Lung (tissue), 12 donors: Measurements from ENCODE around the gene KCNJ6. TPM values are rescaled to one million over a fixed set of nuclear protein-coding genes. Genes with fewer than 3 reads are reported as not detected.

ENCODE experiments used
- ATAC-seq: fragments of 200-7000 bp; cut with Tn5 transposase; one replicate; pipeline ENCODE4 v1.9.1; 2020; ENCODE audit warnings: moderate number of reproducible peaks; ENCODE audit not compliant: insufficient read depth, low FRiP score
- DNase-seq, 3 donors: peaks; one replicate each; pipeline ENCODE4 v3.0.0-alpha.2; 2013 to 2017
- H3K27ac ChIP-seq, 2 donors: one replicate each; pipeline ENCODE4 v1.5.1; 2013; ENCODE audit warnings: mild to moderate bottlenecking in 2 of 2, moderate library complexity in 2 of 2, control low read depth in 1 of 2, inconsistent platforms in 1 of 2, low read depth in 1 of 2, low read length in 1 of 2
- H3K27me3 ChIP-seq, 3 donors: one replicate each; pipeline ENCODE4 v1.5.1; 2013; ENCODE audit warnings: low read length in 2 of 3; ENCODE audit not compliant: control insufficient read depth in 3 of 3, insufficient read depth in 3 of 3
- H3K36me3 ChIP-seq, 4 donors: one replicate each; pipeline ENCODE4 v1.5.1; 2013; ENCODE audit warnings: low read length in 4 of 4, mild to moderate bottlenecking in 1 of 4, moderate library complexity in 1 of 4; ENCODE audit not compliant: control insufficient read depth in 4 of 4, insufficient read depth in 4 of 4
- H3K4me1 ChIP-seq, 5 donors: one replicate each; pipeline ENCODE4 v1.5.1; 2013; ENCODE audit warnings: low read length in 5 of 5, mild to moderate bottlenecking in 2 of 5, moderate library complexity in 1 of 5; ENCODE audit not compliant: control insufficient read depth in 5 of 5, insufficient read depth in 5 of 5
- H3K4me3 ChIP-seq: one replicate; pipeline ENCODE4 v1.5.1; 2013; ENCODE audit warnings: mild to moderate bottlenecking, control low read depth, moderate library complexity
- H3K9ac ChIP-seq, 2 donors: one replicate each; pipeline ENCODE4 v1.5.1; 2013; ENCODE audit warnings: low read length in 2 of 2, control low read depth in 1 of 2; ENCODE audit not compliant: insufficient read depth in 1 of 2
- H3K9me3 ChIP-seq, 4 donors: one replicate each; pipeline ENCODE4 v1.5.1; 2013; ENCODE audit warnings: low read length in 3 of 4, mild to moderate bottlenecking in 1 of 4, moderate library complexity in 1 of 4; ENCODE audit not compliant: control insufficient read depth in 4 of 4, insufficient read depth in 3 of 4
- CTCF ChIP-seq: IDR thresholded peaks from 2 replicates; pipeline ENCODE4 v1.5.1; 2012; ENCODE audit warnings: mild to moderate bottlenecking; ENCODE audit errors: control extremely low read depth, extremely low read depth
- WGBS, 2 donors: extraction: QIAGEN DNeasy Blood & Tissue Kit; methylation state at CpG; one replicate each; pipeline ENCODE4 v1.1.7; 2013; 5-methylcytosine and 5-hydroxymethylcytosine counted together
- polyA plus RNA-seq, 2 donors: library from polyadenylated mRNA; stranded (reverse); fragments of 200-250 nt; gene quantifications; one replicate each; pipeline ENCODE4 v1.2.1, GENCODE V29; 2013
- total RNA-seq, 2 donors: library from RNA; depleted of rRNA in 1 of 2; stranded (reverse); fragments of >200 nt in 1 of 2; gene quantifications; one replicate each; pipeline ENCODE4 v1.2.1, GENCODE V29; 2014 to 2021
- donor health status: control.
- donor health status: control.
- donor health status: Bipolar disorder and iron deficiency.
- donor health status: healthy.
- donor health status: DM: yes; HTN: yes; CAD: no.

The KCNJ6 gene
- total and polyA plus RNA-seq, 4 donors = 0.01 to 0.31 (median 0.03) TPM

GRCh38 chr21:37565530-37566223 is 350.6 kb downstream of the KCNJ6 start:
- Histone ChIP-seq H3K4me1 (peaks cover 0 to 9% (median 5%) of the 10 kb centered on the region in 5 donors), H3K9me3 (peaks cover 0 to 4% (median 2%) of the 10 kb centered on the region in 4 donors), H3K36me3 (no peaks in the 10 kb centered on the region), H3K27me3 (no peaks in the 10 kb centered on the region), H3K27ac (peak overlapping the region in 1 of 2 donors; percentile 74), H3K4me3 (no peak overlapping the region), H3K9ac (no peak overlapping the region)
- ATAC-seq (no peak), DNase-seq (peak in 2 of 3 donors; percentile 34 to 37)
- no peak for TF ChIP-seq CTCF
- 78 to 84% methylated on average over 14 of the region's 14 CpGs for WGBS, 2 donors

GRCh38 chr21:37564924-37565529 is 351.2 kb downstream of the KCNJ6 start:
- no peak overlapping the region for H3K4me3 ChIP-seq
- WGBS, 2 donors = 78 to 80% methylated on average over 12 of the region's 12 CpGs

GRCh38 chr21:37564341-37564923 is 351.8 kb downstream of the KCNJ6 start:
- peaks cover 0 to 9% (median 5%) of the 10 kb centered on the region in 5 donors for H3K4me1 ChIP-seq
- peak overlapping the region; percentile 95 to 98 for H3K27ac ChIP-seq
- peaks cover 0 to 4% (median 2%) of the 10 kb centered on the region in 4 donors for H3K9me3 ChIP-seq
- H3K27me3 ChIP-seq = no peaks in the 10 kb centered on the region
- H3K4me3 ChIP-seq = peak overlapping the region; percentile 48
- peak overlapping the region in 1 of 2 donors; percentile 69 for H3K9ac ChIP-seq
- DNase-seq (peak in 2 of 3 donors; percentile 29 to 57), ATAC-seq (peak; percentile 80)
- WGBS, 2 donors = 9 to 20% methylated on average over 14 of the region's 14 CpGs
- H3K36me3 ChIP-seq = no peaks in the 10 kb centered on the region
- TF ChIP-seq CTCF = peak; percentile 7

More at GRCh38 chr21:37564924-37565529, 351.2 kb downstream of the KCNJ6 start:
- Histone ChIP-seq H3K36me3 (no peaks in the 10 kb centered on the region), H3K27me3 (no peaks in the 10 kb centered on the region), H3K4me1 (peaks cover 0 to 9% (median 5%) of the 10 kb centered on the region in 5 donors), H3K9me3 (peaks cover 0 to 4% (median 2%) of the 10 kb centered on the region in 4 donors), H3K9ac (no peak overlapping the region), H3K27ac (peak overlapping the region; percentile 74 to 95)
- ATAC-seq = no peak
- DNase-seq = no peak
- no peak for TF ChIP-seq CTCF
